Measurements from ENCODE around the gene PRDM16. TPM values are rescaled to one million over a fixed set of nuclear protein-coding genes. Genes with fewer than 3 reads are reported as not detected.

PRDM16 gene
- total and polyA plus RNA-seq, 2 donors (not counting 1 experiment from before 2014, with no cell fraction given): 0.03 to 0.12 TPM

- Histone ChIP-seq H3K36me3 (replicated peaks in 1 of 2; ENCODE audit: control extremely low read depth in 1 of 2, control insufficient read depth in 1 of 2, extremely low read depth in 1 of 2, insufficient read depth in 2 of 2, low read length in 1 of 2) (no peaks in the 10 kb centered on the region), H3K9me3 (ENCODE audit: control extremely low read depth in 1 of 3, control insufficient read depth in 2 of 3, insufficient read depth in 1 of 3, low read length in 2 of 3) (peaks cover 0 to 32% (median 10%) of the 10 kb centered on the region in 3 donors), H4K20me1 (ENCODE audit: control insufficient read depth, insufficient read depth, low read length, poor library complexity, severe bottlenecking) (no peaks in the 10 kb centered on the region), H2AFZ (ENCODE audit: insufficient read depth, low read depth, low read length, poor library complexity, severe bottlenecking) (no peak overlapping the region), H3K27me3 (replicated peaks in 1 of 4; ENCODE audit: control extremely low read depth in 1 of 4, control insufficient read depth in 3 of 4, insufficient read depth in 4 of 4, low read length in 3 of 4) (peaks cover 0 to 12% (median 2%) of the 10 kb centered on the region in 4 experiments), H3K4me1 (ENCODE audit: control insufficient read depth in 2 of 2, insufficient read depth in 2 of 2, low read length in 2 of 2) (no peaks in the 10 kb centered on the region), H3K27ac (ENCODE audit: low read length in 2 of 2) (peak overlapping the region in 1 of 2 donors; percentile 80), H3K4me3 (ENCODE audit: control extremely low read depth in 1 of 5, extremely low read depth in 1 of 5, insufficient read depth in 1 of 5, low read depth in 2 of 5, low read length in 4 of 5) (no peak overlapping the region), H3K4me2 (replicated peaks; ENCODE audit: low read depth, low read length, poor library complexity, severe bottlenecking) (no peak overlapping the region), H3K79me2 (ENCODE audit: control insufficient read depth, insufficient read depth, low read length) (no peaks in the 10 kb centered on the region), H3K9ac (ENCODE audit: low read length) (no peak overlapping the region)
- 93% methylated on average over 12 of the region's 21 CpGs for WGBS (ENCODE audit: insufficient coverage)
- no peak for TF ChIP-seq CTCF (IDR thresholded peaks at IDR 0.05)
- TF ChIP-seq EZH2 (IDR thresholded peaks at IDR 0.05; ENCODE audit: borderline replicate concordance, insufficient read depth, low read depth, low read length, poor library complexity, severe bottlenecking): no peak
- H3K4me1 Mint-ChIP-seq: peaks cover 6% of the 10 kb centered on the region
- ATAC-seq (ENCODE audit: low read depth) (no peak), DNase-seq (no peak)
- POLR2A ChIA-PET: no interaction called here
- CTCF ChIA-PET: no interaction called here
- peaks cover 14% of the 10 kb centered on the region for H3K27me3 Mint-ChIP-seq
- H3K9me3 Mint-ChIP-seq (ENCODE audit: insufficient read depth): peaks cover 6% of the 10 kb centered on the region
- intact Hi-C loops (cut with micrococcal nuclease): no loop called here
- no peak overlapping the region for H3K27ac Mint-ChIP-seq
- H3K4me3 Mint-ChIP-seq: no peak overlapping the region
These were observed 246.7 kb downstream of the PRDM16 start for GRCh38 chr1:3315399-3316339.

DNA sequence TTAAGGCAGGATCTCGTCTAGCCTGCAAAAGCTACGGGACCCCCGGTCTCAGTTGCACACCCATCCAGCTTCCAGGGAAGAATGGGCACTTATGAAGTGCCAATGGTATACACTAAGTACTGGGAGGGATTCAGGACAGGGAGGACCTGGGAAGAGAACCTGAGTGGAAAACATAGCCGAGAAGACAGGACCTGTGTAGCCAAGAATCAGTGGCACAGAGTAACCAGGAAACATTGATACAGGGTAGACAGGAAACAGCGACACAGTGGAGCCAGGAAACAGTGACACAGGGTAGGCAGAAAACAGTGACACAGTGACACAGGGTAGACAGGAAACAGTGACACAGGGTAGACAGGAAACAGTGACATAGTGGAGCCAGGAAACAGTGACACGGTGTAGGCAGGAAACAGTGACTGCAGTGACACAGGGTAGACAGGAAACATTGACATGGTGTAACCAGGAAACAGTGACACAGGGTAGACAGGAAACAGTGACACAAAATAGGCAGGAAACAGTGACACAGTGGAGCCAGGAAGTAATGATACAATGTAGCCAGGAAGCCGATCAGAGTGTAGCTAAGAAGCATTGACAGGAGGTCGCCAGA is 247.4 kb downstream of the PRDM16 start:
- Mint-ChIP-seq H3K4me3 (no peak overlapping the region), H3K4me1 (peaks cover 6% of the 10 kb centered on the region), H3K9me3 (ENCODE audit: insufficient read depth) (peaks cover 6% of the 10 kb centered on the region), H3K27me3 (peaks cover 9% of the 10 kb centered on the region), H3K27ac (peak overlapping the region; percentile 76)
- Histone ChIP-seq H3K36me3 (replicated peaks in 1 of 2; ENCODE audit: control extremely low read depth in 1 of 2, control insufficient read depth in 1 of 2, extremely low read depth in 1 of 2, insufficient read depth in 2 of 2, low read length in 1 of 2) (no peaks in the 10 kb centered on the region), H3K79me2 (ENCODE audit: control insufficient read depth, insufficient read depth, low read length) (no peaks in the 10 kb centered on the region), H3K4me3 (ENCODE audit: control extremely low read depth in 1 of 5, extremely low read depth in 1 of 5, insufficient read depth in 1 of 5, low read depth in 2 of 5, low read length in 4 of 5) (no peak overlapping the region), H3K4me2 (replicated peaks; ENCODE audit: low read depth, low read length, poor library complexity, severe bottlenecking) (no peak overlapping the region), H4K20me1 (ENCODE audit: control insufficient read depth, insufficient read depth, low read length, poor library complexity, severe bottlenecking) (no peaks in the 10 kb centered on the region), H3K27ac (ENCODE audit: low read length in 2 of 2) (peak overlapping the region; percentile 47 to 80), H3K27me3 (replicated peaks in 1 of 4; ENCODE audit: control extremely low read depth in 1 of 4, control insufficient read depth in 3 of 4, insufficient read depth in 4 of 4, low read length in 3 of 4) (peaks cover 0 to 10% (median 2%) of the 10 kb centered on the region in 4 experiments), H2AFZ (ENCODE audit: insufficient read depth, low read depth, low read length, poor library complexity, severe bottlenecking) (no peak overlapping the region), H3K9ac (ENCODE audit: low read length) (no peak overlapping the region), H3K9me3 (ENCODE audit: control extremely low read depth in 1 of 3, control insufficient read depth in 2 of 3, insufficient read depth in 1 of 3, low read length in 2 of 3) (peaks cover 0 to 32% (median 10%) of the 10 kb centered on the region in 3 donors), H3K4me1 (ENCODE audit: control insufficient read depth in 2 of 2, insufficient read depth in 2 of 2, low read length in 2 of 2) (no peaks in the 10 kb centered on the region)
- POLR2A ChIA-PET: no interaction called here
- intact Hi-C loops (cut with micrococcal nuclease): no loop called here
- ATAC-seq (ENCODE audit: low read depth): peak; percentile 43
- WGBS (ENCODE audit: insufficient coverage): 84% methylated on average over 6 of the region's 8 CpGs
- no peak for TF ChIP-seq CTCF (IDR thresholded peaks at IDR 0.05)
- TF ChIP-seq EZH2 (IDR thresholded peaks at IDR 0.05; ENCODE audit: borderline replicate concordance, insufficient read depth, low read depth, low read length, poor library complexity, severe bottlenecking): no peak
- DNase-seq: peak; percentile 8
- CTCF ChIA-PET: no interaction called here
